NB4 (cell line): ENCODE results near the gene CNTN6.

Experiments
- DNase-seq: peaks from one replicate; pipeline ENCODE4 v3.0.0; 2010; ENCODE audit warnings: low read depth
- H3K4me3 ChIP-seq: one replicate; pipeline ENCODE4 v1.5.1; 2011; ENCODE audit warnings: mild to moderate bottlenecking, low read depth, low read length, moderate library complexity
- CTCF ChIP-seq: IDR thresholded peaks from one replicate; pipeline ENCODE4 v1.5.1; 2012; ENCODE audit warnings: low read depth, low read length
- MAX ChIP-seq: IDR thresholded peaks from 2 replicates; pipeline ENCODE4 v1.6.1; 2011; ENCODE audit warnings: low read depth, low read length
- MYC ChIP-seq: IDR thresholded peaks from 2 replicates; pipeline ENCODE4 v1.6.1; 2011; ENCODE audit warnings: low read depth, low read length
- POLR2A ChIP-seq: IDR thresholded peaks from 2 replicates; pipeline ENCODE4 v1.6.1; 2011; ENCODE audit warnings: mild to moderate bottlenecking; ENCODE audit not compliant: insufficient read length; ENCODE audit errors: extremely low read depth

Gene CNTN6

GRCh38 chr3:1214933-1215332 is 122.1 kb downstream of the CNTN6 start:
- no peak for TF ChIP-seq MYC
- TF ChIP-seq MAX = no peak
- TF ChIP-seq POLR2A = no peak
- no peak for TF ChIP-seq CTCF
- no peak overlapping the region for H3K4me3 ChIP-seq
- no peak for DNase-seq

- TF ChIP-seq CTCF = no peak
- no peak for TF ChIP-seq POLR2A
- no peak for TF ChIP-seq MYC
- no peak for TF ChIP-seq MAX
- H3K4me3 ChIP-seq = no peak overlapping the region
- no peak for DNase-seq
These were observed 124.0 kb downstream of the CNTN6 start for GRCh38 chr3:1216856-1217255.

- no peak for DNase-seq
- TF ChIP-seq CTCF (no peak), MYC (no peak), MAX (no peak), POLR2A (no peak)
- H3K4me3 ChIP-seq = no peak overlapping the region
These were observed 134.3 kb downstream of the CNTN6 start for GRCh38 chr3:1227111-1227510.

- DNase-seq = no peak
- no peak for TF ChIP-seq MAX
- TF ChIP-seq POLR2A = no peak
- no peak for TF ChIP-seq CTCF
- TF ChIP-seq MYC = no peak
- no peak overlapping the region for H3K4me3 ChIP-seq
These were observed 135.5 kb downstream of the CNTN6 start for GRCh38 chr3:1228289-1228688.

GRCh38 chr3:1230920-1231319 is 138.1 kb downstream of the CNTN6 start:
- no peak overlapping the region for H3K4me3 ChIP-seq
- no peak for DNase-seq
- TF ChIP-seq POLR2A (no peak), MAX (no peak), MYC (no peak), CTCF (no peak)

- DNase-seq = no peak
- no peak overlapping the region for H3K4me3 ChIP-seq
- no peak for TF ChIP-seq MYC
- no peak for TF ChIP-seq MAX
- no peak for TF ChIP-seq POLR2A
- TF ChIP-seq CTCF = no peak
These were observed 139.5 kb downstream of the CNTN6 start for GRCh38 chr3:1232276-1232675.
